H9 (cell line): ENCODE results near the gene TTC9C. TPM values are rescaled to one million over a fixed set of nuclear protein-coding genes. Genes with fewer than 3 reads are reported as not detected.

ENCODE experiments used
- DNase-seq: peaks from one replicate; pipeline ENCODE4 v3.0.0-alpha.2; 2017
- H2AFZ ChIP-seq: one replicate; pipeline ENCODE4 v1.6.1; 2013; ENCODE audit warnings: mild to moderate bottlenecking, low read length, control low read depth, moderate library complexity
- H2AK5ac ChIP-seq: 2 replicates; pipeline ENCODE4 v1.6.1; 2013; ENCODE audit warnings: low read length, control low read depth, mixed read lengths; ENCODE audit not compliant: insufficient read length
- H2BK120ac ChIP-seq: one replicate; pipeline ENCODE4 v1.6.1; 2013; ENCODE audit warnings: low read depth, mild to moderate bottlenecking, low read length, control low read depth, inconsistent platforms; ENCODE audit not compliant: poor library complexity, severe bottlenecking
- H2BK12ac ChIP-seq: 2 replicates; pipeline ENCODE4 v1.6.1; 2013; ENCODE audit warnings: low read length, control low read depth, mixed read lengths, low read depth; ENCODE audit not compliant: insufficient read length
- H2BK15ac ChIP-seq: 2 replicates; pipeline ENCODE4 v1.6.1; 2013; ENCODE audit warnings: low read depth, low read length, control low read depth
- H2BK20ac ChIP-seq: one replicate; pipeline ENCODE4 v1.6.1; 2013; ENCODE audit warnings: low read depth, mild to moderate bottlenecking, low read length, control low read depth, inconsistent platforms; ENCODE audit not compliant: poor library complexity, severe bottlenecking
- H2BK5ac ChIP-seq: 2 replicates; pipeline ENCODE4 v1.6.1; 2013; ENCODE audit warnings: low read length, control low read depth, mixed read lengths; ENCODE audit not compliant: insufficient read length
- H3K14ac ChIP-seq: 2 replicates; pipeline ENCODE4 v1.6.1; 2013; ENCODE audit warnings: low read length, control low read depth; ENCODE audit not compliant: insufficient read depth
- H3K18ac ChIP-seq: 2 replicates; pipeline ENCODE4 v1.6.1; 2013; ENCODE audit warnings: low read depth, mild to moderate bottlenecking, mixed read lengths, low read length, control low read depth; ENCODE audit not compliant: insufficient read length
- H3K23ac ChIP-seq: 2 replicates; pipeline ENCODE4 v1.6.1; 2013; ENCODE audit warnings: low read length, control low read depth, mixed read lengths, low read depth; ENCODE audit not compliant: insufficient read length
- H3K23me2 ChIP-seq: 2 replicates; pipeline ENCODE4 v1.6.1; 2013; ENCODE audit warnings: low read depth, mild to moderate bottlenecking, mixed read lengths, low read length, control low read depth; ENCODE audit not compliant: insufficient read length, poor library complexity, severe bottlenecking
- H3K27ac ChIP-seq: 2 replicates; pipeline ENCODE4 v1.5.1; 2013; ENCODE audit warnings: low read length, control low read depth, mixed read lengths, low read depth; ENCODE audit not compliant: insufficient read length
- H3K27me3 ChIP-seq: 2 replicates; pipeline ENCODE4 v1.6.1; 2013; ENCODE audit warnings: low read length, control low read depth, inconsistent platforms; ENCODE audit not compliant: insufficient read depth
- H3K4ac ChIP-seq: 2 replicates; pipeline ENCODE4 v1.6.1; 2013; ENCODE audit warnings: low read depth, mild to moderate bottlenecking, control low read depth, inconsistent platforms, low read length, moderate library complexity
- H3K4me1 ChIP-seq: 2 replicates; pipeline ENCODE4 v1.6.1; 2013; ENCODE audit warnings: low read length, control low read depth, inconsistent platforms; ENCODE audit not compliant: insufficient read depth
- H3K4me2 ChIP-seq: 2 replicates; pipeline ENCODE4 v1.6.1; 2013; ENCODE audit warnings: low read length, control low read depth, mixed read lengths; ENCODE audit not compliant: insufficient read length, insufficient read depth
- H3K56ac ChIP-seq: 2 replicates; pipeline ENCODE4 v1.6.1; 2013; ENCODE audit warnings: low read depth, mild to moderate bottlenecking, mixed read lengths, low read length, control low read depth; ENCODE audit not compliant: insufficient read length
- H3K79me1 ChIP-seq: 2 replicates; pipeline ENCODE4 v1.6.1; 2013; ENCODE audit warnings: low read depth, mild to moderate bottlenecking, moderate library complexity, low read length, control low read depth, inconsistent platforms; ENCODE audit not compliant: insufficient read depth, poor library complexity, severe bottlenecking
- H3K79me2 ChIP-seq: 2 replicates; pipeline ENCODE4 v1.6.1; 2013; ENCODE audit warnings: low read length, control low read depth, inconsistent platforms; ENCODE audit not compliant: insufficient read depth
- H3K9ac ChIP-seq: 2 replicates; pipeline ENCODE4 v1.6.1; 2013; ENCODE audit warnings: low read length, control low read depth, mixed read lengths; ENCODE audit not compliant: insufficient read length; ENCODE audit errors: extremely low read depth
- H3K9me3 ChIP-seq: one replicate; pipeline ENCODE4 v1.6.1; 2013; ENCODE audit warnings: low read depth, low read length, inconsistent platforms; ENCODE audit not compliant: control insufficient read depth
- H3T11ph ChIP-seq: one replicate; pipeline ENCODE4 v1.6.1; 2013; ENCODE audit warnings: mild to moderate bottlenecking, low read length, control low read depth, inconsistent platforms
- H4K20me1 ChIP-seq: one replicate; pipeline ENCODE4 v1.6.1; 2013; ENCODE audit not compliant: control insufficient read depth, insufficient read length, insufficient read depth
- H4K5ac ChIP-seq: 2 replicates; pipeline ENCODE4 v1.6.1; 2013; ENCODE audit warnings: low read depth, mild to moderate bottlenecking, mixed read lengths, low read length, control low read depth; ENCODE audit not compliant: insufficient read length
- H4K8ac ChIP-seq: replicated peaks from 2 replicates; pipeline ENCODE4 v1.6.1; 2013; ENCODE audit warnings: low read length, control low read depth, mixed read lengths, low read depth; ENCODE audit not compliant: insufficient read length
- H4K91ac ChIP-seq: 2 replicates; pipeline ENCODE4 v1.6.1; 2013; ENCODE audit warnings: low read depth, mild to moderate bottlenecking, moderate library complexity, mixed read lengths, low read length, control low read depth; ENCODE audit not compliant: insufficient read length
- H3K27ac Mint-ChIP-seq, 3 experiments: 2 replicates in 2 of 3; 3 replicates in 1 of 3; pipeline ENCODE4 v1.8.0; 2020 to 2021; ENCODE audit warnings: mixed read lengths in 3 of 3, mild to moderate bottlenecking in 1 of 3, moderate library complexity in 1 of 3
- H3K27me3 Mint-ChIP-seq: 2 replicates; pipeline ENCODE4 v1.8.0; 2021; ENCODE audit warnings: low read depth, mild to moderate bottlenecking, moderate library complexity, mixed read lengths
- H3K36me3 Mint-ChIP-seq, 3 experiments: 2 replicates in 2 of 3; 3 replicates in 1 of 3; pipeline ENCODE4 v1.8.0; 2020 to 2021; ENCODE audit warnings: low read depth in 3 of 3, mixed read lengths in 3 of 3; ENCODE audit not compliant: insufficient read depth in 1 of 3
- H3K4me1 Mint-ChIP-seq, 2 experiments: 2 replicates each; pipeline ENCODE4 v1.8.0; 2020; ENCODE audit warnings: mixed read lengths in 2 of 2
- H3K4me3 Mint-ChIP-seq, 2 experiments: 2 replicates in 1 of 2; 3 replicates in 1 of 2; pipeline ENCODE4 v1.8.0; 2020 to 2021; ENCODE audit warnings: mild to moderate bottlenecking in 2 of 2, mixed read lengths in 2 of 2, moderate library complexity in 1 of 2
- H3K9me3 Mint-ChIP-seq, 2 experiments: 2 replicates in 1 of 2; 3 replicates in 1 of 2; pipeline ENCODE4 v1.8.0; 2020; ENCODE audit warnings: mild to moderate bottlenecking in 2 of 2, mixed read lengths in 2 of 2, moderate library complexity in 1 of 2
- CTCF ChIP-seq: fragments of 200-600 bp; sonication (generic); conservative IDR thresholded peaks from 3 replicates; pipeline ENCODE4 v1.8.0; 2021; ENCODE audit warnings: antibody characterized with exemption, mild to moderate bottlenecking
- WGBS: extraction: QIAGEN DNeasy Blood & Tissue Kit; methylation state at CpG from one replicate; pipeline ENCODE4 v1.1.7; 2013; ENCODE audit warnings: missing lambda C conversion rate, low lambda C conversion rate, mixed read lengths; ENCODE audit not compliant: insufficient read length; ENCODE audit errors: extremely low coverage; 5-methylcytosine and 5-hydroxymethylcytosine counted together
- total RNA-seq: library from RNA; stranded (reverse); gene quantifications from 2 replicates; pipeline ENCODE4 v1.2.1, GENCODE V29; 2021

The TTC9C gene
- total RNA-seq, 1 experiment from 2014 or later = 33.4 TPM

GRCh38 chr11:62710001-62710345 is 18.3 kb upstream of the TTC9C start:
- no peak for DNase-seq

More at GRCh38 chr11:62710001-62710345, 18.3 kb upstream of the TTC9C start:
- H2BK5ac ChIP-seq = peak overlapping the region; percentile 92
- Mint-ChIP-seq H3K27me3 (no peaks in the 10 kb centered on the region), H3K36me3 (peaks cover 23 to 50% (median 43%) of the 10 kb centered on the region in 3 experiments), H3K9me3 (no peaks in the 10 kb centered on the region; a peak in 1 of 5 replicates), H3K27ac (peak overlapping the region; percentile 100), H3K4me3 (peak overlapping the region; percentile 84 to 91), H3K4me1 (peaks cover 47 to 56% of the 10 kb centered on the region in 2 experiments)
- H2BK20ac ChIP-seq = no peak overlapping the region
- peak overlapping the region; percentile 7 for H3K56ac ChIP-seq
- peak overlapping the region; percentile 96 for H3K18ac ChIP-seq
- H2AFZ ChIP-seq = no peak overlapping the region
- peak overlapping the region; percentile 10 for H4K91ac ChIP-seq
- no peak overlapping the region for H3K4ac ChIP-seq
- peaks cover 2% of the 10 kb centered on the region; the same call in 1 of the 2 replicates for H3K4me1 ChIP-seq
- H3K14ac ChIP-seq = peak overlapping the region; percentile 93; the same call in 1 of the 2 replicates
- peak overlapping the region; percentile 97 for H4K5ac ChIP-seq
- peak overlapping the region; percentile 92 for H3K27ac ChIP-seq
- WGBS = no CpG with 5 or more reads among the region's 7 CpGs
- peak overlapping the region; percentile 99 for H3K4me2 ChIP-seq
- no peak overlapping the region for H4K8ac ChIP-seq
- no peak overlapping the region for H2BK12ac ChIP-seq
- H2BK15ac ChIP-seq = no peak overlapping the region
- H3K79me2 ChIP-seq = no peaks in the 10 kb centered on the region; the same call in 1 of the 2 replicates
- H3K23me2 ChIP-seq = peaks cover 28% of the 10 kb centered on the region
- no peaks in the 10 kb centered on the region for H3K27me3 ChIP-seq
- H3K23ac ChIP-seq = no peak overlapping the region
- no peaks in the 10 kb centered on the region for H4K20me1 ChIP-seq
- H3K9me3 ChIP-seq = no peaks in the 10 kb centered on the region
- no peak overlapping the region for H3T11ph ChIP-seq
- no peak overlapping the region for H2AK5ac ChIP-seq
- peak overlapping the region; percentile 89 for H3K9ac ChIP-seq
- no peak for TF ChIP-seq CTCF
- peak overlapping the region; percentile 39 for H2BK120ac ChIP-seq
- H3K79me1 ChIP-seq = no peaks in the 10 kb centered on the region
